GM12878 (cell line): ENCODE data around the gene HUS1. TPM values are rescaled to one million over a fixed set of nuclear protein-coding genes. Genes with fewer than 3 reads are reported as not detected.

Experiments used
- ATAC-seq: fragments of 200-7000 bp; cut with Tn5 transposase; 3 replicates; pipeline ENCODE4 v1.9.1; 2020; ENCODE audit warnings: mild to moderate bottlenecking, moderate library complexity
- BruUV-seq: library from RNA; stranded (reverse); fragments of 400-500 nt; replicated peaks from 2 replicates; lab custom pipeline; 2021; lab: Mats Ljungman, UMichigan
- CTCF ChIA-PET: fragments of 300-600 bp; sonication (Branson Sonifier 250); formaldehyde crosslinking; extraction: SDS; loops from one replicate; lab custom pipeline; 2021; ENCODE audit warnings: inconsistent platforms; lab: Yijun Ruan, JAX
- POLR2A ChIA-PET: fragments of 350-600 bp; formaldehyde crosslinking; extraction: SDS; loops from one replicate; lab custom pipeline; 2021; ENCODE audit warnings: inconsistent platforms; lab: Charles Lee
- RAD21 ChIA-PET: fragments of 300-600 bp; sonication (Branson Sonifier 250); formaldehyde crosslinking; loops from one replicate; lab custom pipeline; 2023; ENCODE audit warnings: antibody characterized with exemption; ENCODE audit not compliant: unreplicated experiment; lab: Charles Lee
- SMC1A ChIA-PET: fragments of 300-600 bp; sonication (Branson Sonifier 250); formaldehyde crosslinking; loops from one replicate; lab custom pipeline; 2023; ENCODE audit not compliant: unreplicated experiment, uncharacterized antibody; lab: Charles Lee
- DNase-seq: peaks from one replicate; pipeline ENCODE4 v3.0.0-alpha.2; 2011; ENCODE audit warnings: low read depth, low spot score
- FAIRE-seq: peaks from 3 replicates; lab custom pipeline; 2011; peaks lifted over from hg19 to GRCh38; lab: Jason Lieb, UNC
- H2AFZ ChIP-seq: 2 replicates; pipeline ENCODE4 v1.6.0; 2011; ENCODE audit warnings: low read depth, low read length, control low read depth; ENCODE audit not compliant: control insufficient read depth
- H3K27ac ChIP-seq: 2 replicates; pipeline ENCODE4 v1.5.1; 2011; ENCODE audit warnings: control low read depth; ENCODE audit not compliant: control insufficient read depth, insufficient read depth
- H3K27me3 ChIP-seq, 2 experiments: replicated peaks in 1 of 2; 2 replicates each; pipeline versions ENCODE4 v1.6.0 to v1.6.1; 2011; ENCODE audit warnings: low read length in 1 of 2; ENCODE audit not compliant: control insufficient read depth in 2 of 2, insufficient read depth in 2 of 2
- H3K36me3 ChIP-seq, 2 experiments: 2 replicates each; pipeline ENCODE4 v1.5.1; 2011; ENCODE audit warnings: low read length in 1 of 2; ENCODE audit not compliant: control insufficient read depth in 2 of 2, insufficient read depth in 2 of 2
- H3K4me1 ChIP-seq: 2 replicates; pipeline ENCODE4 v1.6.1; 2011; ENCODE audit warnings: mild to moderate bottlenecking, low read length, moderate library complexity, mixed read lengths; ENCODE audit not compliant: control insufficient read depth, insufficient read depth
- H3K4me2 ChIP-seq: 2 replicates; pipeline ENCODE4 v1.6.0; 2011; ENCODE audit warnings: control low read depth; ENCODE audit not compliant: control insufficient read depth, insufficient read depth
- H3K4me3 ChIP-seq: fragments of 200-600 bp; sonication (generic); 2 replicates; pipeline ENCODE4 v1.5.1; 2016
- H3K79me2 ChIP-seq: 2 replicates; pipeline ENCODE4 v1.6.0; 2011; ENCODE audit warnings: low read length; ENCODE audit not compliant: control insufficient read depth, insufficient read depth
- H3K9ac ChIP-seq: 2 replicates; pipeline ENCODE4 v1.8.0; 2011; ENCODE audit warnings: low read length, control low read depth, mixed read lengths; ENCODE audit not compliant: control insufficient read depth, insufficient read depth
- H3K9me3 ChIP-seq: replicated peaks from 3 replicates; pipeline ENCODE4 v1.5.1; 2011; ENCODE audit warnings: mild to moderate bottlenecking, low read length; ENCODE audit not compliant: control insufficient read depth, insufficient read depth
- H4K20me1 ChIP-seq: 2 replicates; pipeline ENCODE4 v1.6.0; 2011; ENCODE audit not compliant: control insufficient read depth, insufficient read depth
- ASH2L ChIP-seq: fragments of 300-600, 200-600 bp; sonication (generic); IDR thresholded peaks from 2 replicates; pipeline ENCODE4 v1.6.1; 2017; ENCODE audit warnings: low read depth, mild to moderate bottlenecking, borderline replicate concordance
- BACH1 ChIP-seq: fragments of 450-650 bp; IDR thresholded peaks from 2 replicates; pipeline ENCODE4 v1.6.1; 2017; ENCODE audit warnings: mild to moderate bottlenecking, borderline replicate concordance
- CHD2 ChIP-seq: IDR thresholded peaks from 2 replicates; pipeline ENCODE4 v1.6.1; 2011; ENCODE audit warnings: low read depth, low read length, improper control_type of control experiment, borderline replicate concordance
- CTCF ChIP-seq, 3 experiments: IDR thresholded peaks in 2 of 3; conservative IDR thresholded peaks in 1 of 3; 2 replicates each; pipeline ENCODE4 v1.5.1; 2011; ENCODE audit warnings: low read depth in 3 of 3, low read length in 3 of 3, mild to moderate bottlenecking in 3 of 3, control low read depth in 2 of 3, moderate library complexity in 2 of 3, inconsistent platforms in 1 of 3, mixed read lengths in 1 of 3; ENCODE audit not compliant: control insufficient read depth in 2 of 3, insufficient read depth in 1 of 3; ENCODE audit errors: extremely low read depth in 1 of 3
- E2F8 ChIP-seq: fragments of 450-650 bp; IDR thresholded peaks from 2 replicates; pipeline ENCODE4 v1.6.1; 2018; ENCODE audit warnings: mild to moderate bottlenecking, low read depth, moderate library complexity; ENCODE audit not compliant: partially characterized antibody
- MEF2B ChIP-seq: fragments of 450-650 bp; IDR thresholded peaks from 2 replicates; pipeline ENCODE4 v1.6.1; 2018; ENCODE audit warnings: mild to moderate bottlenecking, moderate library complexity; ENCODE audit not compliant: partially characterized antibody, poor library complexity, severe bottlenecking
- MXI1 ChIP-seq: fragments of 150-350 bp; IDR thresholded peaks from 2 replicates; pipeline ENCODE4 v1.6.1; 2011; ENCODE audit warnings: low read depth, mild to moderate bottlenecking, inconsistent platforms, low read length, improper control_type of control experiment
- MYC ChIP-seq: IDR thresholded peaks from 2 replicates; pipeline ENCODE4 v1.6.1; 2011; ENCODE audit warnings: mild to moderate bottlenecking, low read length, moderate library complexity, inconsistent platforms; ENCODE audit not compliant: insufficient read depth, insufficient replicate concordance, insufficient read length, severe bottlenecking
- POLR2AphosphoS2 ChIP-seq: IDR thresholded peaks from 2 replicates; pipeline ENCODE4 v1.6.1; 2011; ENCODE audit warnings: low read depth, mild to moderate bottlenecking, low read length, improper control_type of control experiment, moderate library complexity
- POU2F2 ChIP-seq: IDR thresholded peaks from 3 replicates; pipeline ENCODE4 v1.6.1; 2011; ENCODE audit warnings: low read depth, mild to moderate bottlenecking, low read length, borderline replicate concordance
- RAD21 ChIP-seq: IDR thresholded peaks from 2 replicates; pipeline ENCODE4 v1.6.1; 2011; ENCODE audit warnings: mild to moderate bottlenecking, low read depth, low read length, moderate library complexity; ENCODE audit not compliant: insufficient read depth
- RFX5 ChIP-seq: IDR thresholded peaks from 2 replicates; pipeline ENCODE4 v1.6.1; 2011; ENCODE audit warnings: low read depth, low read length, improper control_type of control experiment
- RUNX3 ChIP-seq: IDR thresholded peaks from 2 replicates; pipeline ENCODE4 v1.6.1; 2012; ENCODE audit warnings: low read length, inconsistent platforms
- SIN3A ChIP-seq: IDR thresholded peaks from 2 replicates; pipeline ENCODE4 v1.6.1; 2012; ENCODE audit warnings: low read depth, low read length, improper control_type of control experiment
- SMC3 ChIP-seq: IDR thresholded peaks from 2 replicates; pipeline ENCODE4 v1.6.1; 2011; ENCODE audit warnings: low read length, improper control_type of control experiment, borderline replicate concordance
- STAT3 ChIP-seq: IDR thresholded peaks from 2 replicates; pipeline ENCODE4 v1.6.1; 2011; ENCODE audit warnings: low read depth, low read length, improper control_type of control experiment
- YY1 ChIP-seq: IDR thresholded peaks from 2 replicates; pipeline ENCODE4 v1.6.1; 2011; ENCODE audit warnings: low read depth, mild to moderate bottlenecking, low read length
- ZSCAN29 ChIP-seq: fragments of 450-650 bp; IDR thresholded peaks from 2 replicates; pipeline ENCODE4 v1.6.1; 2017; ENCODE audit warnings: mild to moderate bottlenecking, moderate library complexity
- WGBS: methylation state at CpG from one replicate; pipeline ENCODE4 v1.1.6; 2016; ENCODE audit warnings: low lambda C conversion rate; ENCODE audit not compliant: insufficient replicate concordance, insufficient coverage; ENCODE audit errors: missing lambda C conversion rate; 5-methylcytosine and 5-hydroxymethylcytosine counted together
- in situ Hi-C: fragments of 300-500 bp; cut with MboI; formaldehyde crosslinking; loops from 9 replicates; pipeline ENCODE4 v1.14.3; 2018; ENCODE audit warnings: mixed read lengths
- intact Hi-C: fragments of 100-400 bp; cut with micrococcal nuclease; formaldehyde crosslinking; loops from one replicate; pipeline ENCODE4 v1.14.2; 2022; ENCODE audit not compliant: unreplicated experiment
- polyA plus RNA-seq, 11 experiments: library from polyadenylated mRNA; depleted of rRNA in 4 of 11; unstranded in 6 of 11; stranded (reverse) in 5 of 11; fragments of >200 nt; fragmentation: Nextera tagmentation in 4 of 11; fragmentation: Illumina TruSeq in 1 of 11; extraction: Ambion mirVana in 4 of 11; extraction: Trizol in 1 of 11; gene quantifications; 1 replicate in 1 of 11; 2 replicates in 10 of 11; pipeline versions ENCODE4 v1.2.1 to v1.2.3, GENCODE V29; 2011 to 2016; ENCODE audit warnings: inconsistent platforms in 2 of 11, missing spikeins in 2 of 11, low read depth in 1 of 11
- total RNA-seq, 4 experiments: library from RNA; depleted of rRNA in 3 of 4; stranded (reverse); fragments of >200 nt in 3 of 4; fragmentation: Illumina TruSeq in 1 of 4; extraction: Trizol in 1 of 4; gene quantifications; 2 replicates each; pipeline versions ENCODE4 v1.2.1 to v1.2.3, GENCODE V29; 2013 to 2021

HUS1 gene
- total and polyA plus RNA-seq, 10 of the 15 experiments (the other 5 are each of a cell fraction or from before 2014, with no cell fraction given), result 10.4 to 35.5 (median 22.6) TPM

DNA sequence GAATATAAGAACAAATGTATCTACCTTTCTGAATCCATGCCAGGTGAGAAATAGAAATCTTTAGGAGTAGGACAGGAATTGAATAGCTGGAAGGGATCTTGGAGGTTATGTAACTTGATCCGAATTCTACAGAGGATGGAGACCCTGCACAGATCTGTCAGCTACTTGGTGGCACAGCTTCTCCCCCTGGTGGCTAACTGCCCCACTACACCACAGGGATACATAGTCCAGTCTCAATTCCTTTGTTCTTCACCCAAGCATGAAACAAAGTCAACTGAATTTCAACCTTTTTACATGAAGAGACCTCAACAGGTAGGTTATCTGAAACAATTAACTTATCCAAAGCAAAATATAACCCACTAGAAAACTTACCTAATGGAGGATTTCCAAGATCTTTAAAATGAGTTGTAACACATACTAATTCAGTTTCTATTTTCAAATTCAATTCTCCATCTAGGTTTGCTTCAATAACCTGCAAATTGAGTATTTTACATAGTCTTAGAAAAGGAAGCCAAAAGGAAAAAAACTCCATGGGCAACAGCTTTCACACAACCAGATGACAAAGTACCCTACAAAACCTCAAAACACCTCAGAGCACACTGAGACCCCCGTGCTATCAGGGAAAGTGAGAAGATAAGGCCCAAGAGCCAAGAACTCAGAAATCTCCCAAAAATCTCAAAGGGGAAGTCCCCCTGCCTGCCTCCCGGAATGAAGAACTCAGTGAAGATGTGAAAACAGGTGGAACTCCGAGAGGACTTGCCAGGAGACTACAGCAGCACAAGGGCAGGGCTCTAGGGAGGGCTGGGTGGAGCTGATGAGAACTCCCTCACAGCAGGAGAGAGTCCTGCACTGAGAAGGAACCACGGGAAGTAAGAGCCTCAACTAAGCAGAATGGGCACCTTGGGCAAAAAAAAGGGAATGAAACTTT is 10.3 kb downstream of the HUS1 start:
- Histone ChIP-seq H2AFZ (no peak overlapping the region), H3K9ac (no peak overlapping the region), H3K4me1 (peaks cover 5% of the 10 kb centered on the region), H3K36me3 (peaks cover 12 to 22% of the 10 kb centered on the region in 2 experiments; a peak in 3 of 4 replicates), H3K4me3 (no peak overlapping the region), H3K9me3 (no peaks in the 10 kb centered on the region), H3K4me2 (no peak overlapping the region), H3K27me3 (no peaks in the 10 kb centered on the region), H3K79me2 (no peaks in the 10 kb centered on the region), H3K27ac (no peak overlapping the region), H4K20me1 (no peaks in the 10 kb centered on the region)
- peak; percentile 93 for ATAC-seq
- POLR2A ChIA-PET, result no interaction called here
- BruUV-seq, result no TSS peak
- peak; percentile 93 for FAIRE-seq
- CTCF ChIA-PET, result interaction anchor here (0.5 to 2.7 kb wide), 18 partner anchors 9 to 703 kb away, joined by 3 to 35 read pairs (median 3); partner anchors contain the start of gene PKD1L1
- SMC1A ChIA-PET, result interaction anchor here (0.9 to 2.7 kb wide), 4 partner anchors 9 to 24 kb away, joined by 3 to 18 read pairs (median 6); partner anchors contain the start of gene PKD1L1
- RAD21 ChIA-PET, result interaction anchor here (0.8 to 1.0 kb wide), 3 partner anchors 9 to 703 kb away, joined by 3 to 6 read pairs (median 5); no protein-coding TSS in a partner anchor
- 69% methylated on average over 5 of the region's 5 CpGs for WGBS
- intact Hi-C loops (loop anchor here (2.0 kb wide), 1 partner anchor 24 kb away; no protein-coding TSS in a partner anchor), in situ Hi-C loops (no loop called here)
- DNase-seq, result no peak
- TF ChIP-seq MYC (no peak), RFX5 (no peak), BACH1 (no peak), STAT3 (no peak), SIN3A (no peak), CTCF (IDR thresholded peaks at IDR 0.05 in 2 of 3, conservative IDR thresholded peaks at IDR 0.05 in 1 of 3; ENCODE audit: control insufficient read depth in 2 of 3, extremely low read depth in 1 of 3, insufficient read depth in 1 of 3, low read depth in 3 of 3, low read length in 3 of 3) (peak; percentile 66 to 85 (median 78)), E2F8 (no peak), YY1 (peak; percentile 48; the same call in 1 of the 2 replicates), POLR2AphosphoS2 (no peak), RAD21 (peak; percentile 79), ZSCAN29 (no peak), ASH2L (no peak), RUNX3 (peak; percentile 63; the same call in 1 of the 2 replicates), MXI1 (no peak), CHD2 (no peak), MEF2B (no peak), SMC3 (peak; percentile 60; the same call in 1 of the 2 replicates), POU2F2 (no peak)
